GM10847 (cell line): ENCODE data around the gene HMGCL.
A peak's percentile ranks its signal among the peaks of the same experiment; 100 is the strongest.

ENCODE experiments used
- POLR2A ChIP-seq: IDR thresholded peaks from 2 replicates; pipeline ENCODE4 v1.6.1; 2011; ENCODE audit not compliant: insufficient read length; ENCODE audit errors: extremely low read depth

Gene HMGCL

GRCh38 chr1:23792151-23792945 lies 32.9 kb downstream of the HMGCL start:
- no peak for TF ChIP-seq POLR2A

- no peak for TF ChIP-seq POLR2A
These were observed 33.6 kb downstream of the HMGCL start for GRCh38 chr1:23791516-23792047.

- peak; percentile 54 for TF ChIP-seq POLR2A
These were observed 34.3 kb downstream of the HMGCL start, which contains the start of gene LYPLA2 for GRCh38 chr1:23790696-23791515. LYPLA2 (plus strand) TSS chr1:23791145; CDS start chr1:23792683, 1,538 bp downstream.

GRCh38 chr1:23788695-23789094 lies 36.5 kb downstream of the HMGCL start:
- TF ChIP-seq POLR2A: no peak

- no peak for TF ChIP-seq POLR2A
These were observed 37.5 kb downstream of the HMGCL start for GRCh38 chr1:23787701-23788100.

GRCh38 chr1:23784846-23785245 lies 40.4 kb downstream of the HMGCL start:
- no peak for TF ChIP-seq POLR2A

GRCh38 chr1:23779826-23780371 lies 45.3 kb downstream of the HMGCL start:
- TF ChIP-seq POLR2A: no peak

GRCh38 chr1:23777979-23778814 lies 47.0 kb downstream of the HMGCL start, which contains the start of gene PITHD1:
PITHD1 (plus strand) TSS chr1:23778418; CDS start chr1:23778516, 98 bp downstream.
- TF ChIP-seq POLR2A: peak; percentile 96

GRCh38 chr1:23776217-23776616 lies 49.0 kb downstream of the HMGCL start:
- TF ChIP-seq POLR2A: no peak

GRCh38 chr1:23774174-23774880 lies 50.9 kb downstream of the HMGCL start:
- TF ChIP-seq POLR2A: no peak

GRCh38 chr1:23772854-23773242 lies 52.4 kb downstream of the HMGCL start:
- TF ChIP-seq POLR2A: no peak

GRCh38 chr1:23772049-23772853 lies 53.0 kb downstream of the HMGCL start:
- no peak for TF ChIP-seq POLR2A

GRCh38 chr1:23768733-23769132 lies 56.5 kb downstream of the HMGCL start:
- TF ChIP-seq POLR2A: no peak
